ENCODE data around the gene MEOX1. TPM values are rescaled to one million over a fixed set of nuclear protein-coding genes. Genes with fewer than 3 reads are reported as not detected.

The MEOX1 gene
- total RNA-seq, 1 experiment from 2014 or later = not detected

DNA sequence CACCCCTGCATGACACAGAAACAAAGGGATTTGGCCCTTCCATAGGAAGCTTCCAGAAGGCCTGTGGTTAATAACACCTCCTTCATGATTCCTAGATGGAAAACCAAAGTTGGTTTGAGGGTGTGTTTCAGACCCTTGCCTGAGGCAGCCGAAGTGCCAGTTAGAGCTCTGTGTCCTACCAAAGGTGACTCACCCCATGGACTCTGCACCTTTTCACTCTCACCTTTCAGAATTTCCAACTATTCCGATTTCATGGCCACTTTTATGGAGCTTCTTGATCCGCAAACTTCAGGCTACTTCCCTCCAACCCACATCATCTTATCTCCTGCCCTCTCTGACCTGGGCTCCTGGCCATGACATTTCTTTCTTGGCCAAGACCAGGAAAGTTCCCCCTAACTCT is 49.2 kb downstream of the MEOX1 start:
- Histone ChIP-seq H3K14ac (ENCODE audit: insufficient read depth, low read length) (no peak overlapping the region), H3K27me3 (ENCODE audit: insufficient read depth, low read length) (no peaks in the 10 kb centered on the region), H3K23ac (ENCODE audit: insufficient read length, low read depth, low read length) (no peak overlapping the region), H2BK12ac (ENCODE audit: insufficient read length, low read depth, low read length) (no peak overlapping the region), H3K23me2 (ENCODE audit: insufficient read length, low read depth, low read length, poor library complexity, severe bottlenecking) (no peaks in the 10 kb centered on the region), H3K18ac (ENCODE audit: insufficient read length, low read depth, low read length) (no peak overlapping the region), H4K91ac (ENCODE audit: insufficient read length, low read depth, low read length) (no peak overlapping the region), H2BK15ac (ENCODE audit: low read depth, low read length) (no peak overlapping the region), H3K4ac (ENCODE audit: low read depth, low read length) (no peak overlapping the region), H3K27ac (ENCODE audit: insufficient read length, low read depth, low read length) (no peak overlapping the region), H3K9me3 (ENCODE audit: control insufficient read depth, low read depth, low read length) (no peaks in the 10 kb centered on the region), H2BK120ac (ENCODE audit: low read depth, low read length, poor library complexity, severe bottlenecking) (no peak overlapping the region), H3K79me2 (ENCODE audit: insufficient read depth, low read length) (no peaks in the 10 kb centered on the region), H3K79me1 (ENCODE audit: insufficient read depth, low read depth, low read length, poor library complexity, severe bottlenecking) (no peaks in the 10 kb centered on the region), H3K56ac (ENCODE audit: insufficient read length, low read depth, low read length) (no peak overlapping the region), H4K8ac (replicated peaks; ENCODE audit: insufficient read length, low read depth, low read length) (no peak overlapping the region), H2BK5ac (ENCODE audit: insufficient read length, low read length) (no peak overlapping the region), H3K4me2 (ENCODE audit: insufficient read depth, insufficient read length, low read length) (no peak overlapping the region), H2AFZ (ENCODE audit: low read length) (no peak overlapping the region), H4K20me1 (ENCODE audit: control insufficient read depth, insufficient read depth, insufficient read length) (peaks cover 3% of the 10 kb centered on the region), H4K5ac (ENCODE audit: insufficient read length, low read depth, low read length) (no peak overlapping the region), H2AK5ac (ENCODE audit: insufficient read length, low read length) (no peak overlapping the region), H3K9ac (ENCODE audit: extremely low read depth, insufficient read length, low read length) (no peak overlapping the region), H3K4me1 (ENCODE audit: insufficient read depth, low read length) (0 out of 2 replicates have a peak, but pooled peaks cover 2% of the 10 kb centered on the region), H3T11ph (ENCODE audit: low read length) (no peak overlapping the region), H2BK20ac (ENCODE audit: low read depth, low read length, poor library complexity, severe bottlenecking) (no peak overlapping the region)
- Mint-ChIP-seq H3K27me3 (ENCODE audit: low read depth) (no peaks in the 10 kb centered on the region; the same call in none of the 2 replicates), H3K9me3 (no peaks in the 10 kb centered on the region; a peak in 1 of 5 replicates), H3K36me3 (ENCODE audit: insufficient read depth in 1 of 3, low read depth in 3 of 3) (no peaks in the 10 kb centered on the region), H3K4me3 (no peak overlapping the region), H3K4me1 (peaks cover 6 to 7% of the 10 kb centered on the region in 2 experiments), H3K27ac (no peak overlapping the region)
- no CpG with 5 or more reads among the region's 3 CpGs for WGBS (ENCODE audit: extremely low coverage, insufficient read length, low lambda C conversion rate)
- TF ChIP-seq CTCF (conservative IDR thresholded peaks at IDR 0.05) = no peak
- DNase-seq = no peak
